Fibroblast of villous mesenchyme (primary cell): ENCODE data around the gene CYP2D6. TPM values are rescaled to one million over a fixed set of nuclear protein-coding genes. Genes with fewer than 3 reads are reported as not detected.
"Not testable (repeated sequence)": the region's sequence is repeated elsewhere in the genome, so short reads cannot be mapped to it uniquely, and the experiment has no call there.

ENCODE experiments used
- DNase-seq: peaks from one replicate; pipeline ENCODE4 v3.0.0-alpha.2; 2010; ENCODE audit warnings: low read depth
- H3K4me3 ChIP-seq: 2 replicates; pipeline ENCODE4 v1.5.1; 2011; ENCODE audit warnings: low read depth, mild to moderate bottlenecking, low read length
- total RNA-seq: library from RNA; depleted of rRNA; stranded (reverse); fragments of >200 nt; gene quantifications from 2 replicates; pipeline ENCODE4 v1.2.3, GENCODE V29; 2012
- TF ChIP-seq, protein P1 (sequence below): IDR thresholded peaks from 2 replicates; pipeline ENCODE4 v1.5.1; 2012; ENCODE audit warnings: low read depth, mild to moderate bottlenecking, low read length; ENCODE audit not compliant: insufficient read depth

The CYP2D6 gene
- total RNA-seq, 1 donor = under 0.01 TPM

DNA sequence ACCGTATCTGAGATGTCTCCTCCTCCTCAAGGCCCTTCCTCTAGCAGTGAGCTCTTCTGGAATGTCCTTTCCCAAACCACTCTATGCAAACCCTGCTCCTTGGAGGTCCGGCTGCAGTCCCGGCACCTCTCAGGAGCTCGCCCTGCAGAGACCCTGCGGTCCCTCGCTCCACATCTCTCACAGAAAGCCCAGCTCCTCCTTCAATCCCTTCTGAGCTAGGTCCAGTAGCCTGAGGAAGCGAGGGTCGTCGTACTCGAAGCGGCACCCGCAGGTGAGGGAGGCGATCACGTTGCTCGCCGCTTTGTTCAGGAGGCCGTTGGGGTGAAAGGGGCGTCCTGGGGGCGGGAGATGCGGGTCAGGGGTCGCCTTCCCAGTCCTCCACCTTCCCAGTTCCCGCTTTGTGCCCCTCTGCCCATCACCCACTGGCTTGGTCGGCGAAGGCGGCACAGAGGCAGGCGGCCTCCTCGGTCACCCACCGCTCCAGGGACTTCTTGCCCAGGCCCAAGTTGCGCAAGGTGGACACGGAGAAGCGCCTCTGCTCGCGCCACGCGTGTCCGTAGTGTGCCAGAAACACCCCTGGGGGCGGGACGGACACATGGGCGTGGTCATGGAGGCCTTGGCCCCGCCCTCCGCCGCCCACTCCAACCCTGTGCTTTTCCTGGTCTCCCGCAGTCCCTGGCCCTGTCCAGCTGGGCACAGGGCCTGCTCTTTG is 21.5 kb upstream of the CYP2D6 start:
- no peak for DNase-seq
- TF ChIP-seq, protein P1, sequence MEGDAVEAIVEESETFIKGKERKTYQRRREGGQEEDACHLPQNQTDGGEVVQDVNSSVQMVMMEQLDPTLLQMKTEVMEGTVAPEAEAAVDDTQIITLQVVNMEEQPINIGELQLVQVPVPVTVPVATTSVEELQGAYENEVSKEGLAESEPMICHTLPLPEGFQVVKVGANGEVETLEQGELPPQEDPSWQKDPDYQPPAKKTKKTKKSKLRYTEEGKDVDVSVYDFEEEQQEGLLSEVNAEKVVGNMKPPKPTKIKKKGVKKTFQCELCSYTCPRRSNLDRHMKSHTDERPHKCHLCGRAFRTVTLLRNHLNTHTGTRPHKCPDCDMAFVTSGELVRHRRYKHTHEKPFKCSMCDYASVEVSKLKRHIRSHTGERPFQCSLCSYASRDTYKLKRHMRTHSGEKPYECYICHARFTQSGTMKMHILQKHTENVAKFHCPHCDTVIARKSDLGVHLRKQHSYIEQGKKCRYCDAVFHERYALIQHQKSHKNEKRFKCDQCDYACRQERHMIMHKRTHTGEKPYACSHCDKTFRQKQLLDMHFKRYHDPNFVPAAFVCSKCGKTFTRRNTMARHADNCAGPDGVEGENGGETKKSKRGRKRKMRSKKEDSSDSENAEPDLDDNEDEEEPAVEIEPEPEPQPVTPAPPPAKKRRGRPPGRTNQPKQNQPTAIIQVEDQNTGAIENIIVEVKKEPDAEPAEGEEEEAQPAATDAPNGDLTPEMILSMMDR = no peak
- peak overlapping the region; percentile 18 for H3K4me3 ChIP-seq

DNA sequence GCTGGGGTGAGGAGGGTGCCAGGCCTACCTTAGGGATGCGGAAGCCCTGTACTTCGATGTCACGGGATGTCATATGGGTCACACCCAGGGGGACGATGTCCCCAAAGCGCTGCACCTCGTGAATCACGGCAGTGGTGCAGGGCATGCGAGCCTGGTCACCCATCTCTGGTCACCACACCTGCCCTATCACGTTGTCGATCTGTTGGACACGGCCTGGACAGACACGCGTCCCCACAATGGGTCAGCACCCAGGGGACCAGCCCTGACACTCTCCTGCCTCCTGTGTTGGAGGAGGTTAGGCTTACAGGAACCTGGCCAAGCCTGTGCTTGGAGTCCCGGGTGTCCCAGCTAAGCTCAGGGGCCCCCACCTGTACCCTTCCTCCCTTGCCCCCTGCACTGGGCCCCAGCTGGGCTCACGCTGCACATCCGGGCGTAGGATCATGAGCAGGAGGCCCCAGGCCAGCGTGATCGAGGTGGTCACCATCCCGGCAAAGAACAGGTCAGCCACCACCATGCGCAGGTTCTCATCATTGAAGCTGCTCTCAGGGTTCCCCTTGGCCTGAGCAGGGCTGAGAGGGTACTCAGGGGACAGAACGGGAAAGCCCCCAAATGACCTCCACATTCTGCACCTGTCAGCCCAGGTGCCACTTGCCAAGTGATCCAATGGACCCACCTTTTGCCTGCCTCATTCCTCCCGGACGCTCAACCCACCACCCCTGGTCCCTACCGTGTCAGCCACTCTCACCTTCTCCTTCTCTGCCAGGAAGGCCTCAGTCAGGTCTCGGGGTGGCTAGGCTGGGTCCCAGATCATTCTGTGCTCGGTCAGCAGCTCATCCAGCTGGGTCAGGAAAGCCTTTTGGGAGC is 20.3 kb upstream of the CYP2D6 start:
- TF ChIP-seq, protein P1 = no peak

DNA sequence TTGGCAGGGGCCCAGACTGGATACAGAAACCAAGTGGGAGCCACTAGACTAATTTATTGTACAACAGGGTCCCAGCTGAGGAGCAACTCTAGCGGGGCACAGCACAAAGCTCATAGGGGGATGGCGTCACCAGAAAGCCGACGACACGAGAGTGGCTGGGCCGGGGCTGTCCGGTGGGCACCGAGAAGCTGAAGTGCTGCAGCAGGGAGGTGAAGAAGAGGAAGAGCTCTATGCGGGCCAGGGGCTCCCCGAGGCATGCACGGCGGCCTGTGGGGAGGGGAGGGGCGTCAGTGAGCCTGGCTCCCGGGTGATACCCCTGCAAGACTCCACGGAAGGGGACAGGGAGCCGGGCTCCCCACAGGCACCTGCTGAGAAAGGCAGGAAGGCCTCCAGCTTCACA is 19.2 kb upstream of the CYP2D6 start:
- H3K4me3 ChIP-seq, DNase-seq: not testable (repeated sequence)

More for the DNA sequence above, 20.3 kb upstream of the CYP2D6 start:
- H3K4me3 ChIP-seq = no peak overlapping the region
- DNase-seq = no peak

DNA sequence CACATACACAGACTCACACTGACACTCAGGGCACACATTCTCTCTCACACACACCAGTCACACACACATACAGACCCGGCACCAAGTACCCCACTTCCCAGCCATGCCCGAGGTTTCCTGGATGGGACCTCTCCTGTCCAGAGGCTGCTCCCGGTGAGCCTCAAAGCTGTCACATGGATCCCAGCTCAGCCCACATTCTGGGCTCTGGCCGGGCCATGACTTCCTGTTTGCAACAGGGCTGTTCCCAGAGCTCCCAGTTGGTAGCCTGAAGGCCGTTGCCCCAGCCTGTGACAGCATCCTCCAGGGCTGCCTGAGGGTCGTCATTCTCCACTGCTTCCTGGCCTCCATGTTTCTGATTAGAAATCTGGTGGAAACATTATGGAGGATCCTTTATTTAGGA is 14.6 kb upstream of the CYP2D6 start:
- DNase-seq = no peak
- H3K4me3 ChIP-seq = no peak overlapping the region
- TF ChIP-seq, protein P1 = no peak

DNA sequence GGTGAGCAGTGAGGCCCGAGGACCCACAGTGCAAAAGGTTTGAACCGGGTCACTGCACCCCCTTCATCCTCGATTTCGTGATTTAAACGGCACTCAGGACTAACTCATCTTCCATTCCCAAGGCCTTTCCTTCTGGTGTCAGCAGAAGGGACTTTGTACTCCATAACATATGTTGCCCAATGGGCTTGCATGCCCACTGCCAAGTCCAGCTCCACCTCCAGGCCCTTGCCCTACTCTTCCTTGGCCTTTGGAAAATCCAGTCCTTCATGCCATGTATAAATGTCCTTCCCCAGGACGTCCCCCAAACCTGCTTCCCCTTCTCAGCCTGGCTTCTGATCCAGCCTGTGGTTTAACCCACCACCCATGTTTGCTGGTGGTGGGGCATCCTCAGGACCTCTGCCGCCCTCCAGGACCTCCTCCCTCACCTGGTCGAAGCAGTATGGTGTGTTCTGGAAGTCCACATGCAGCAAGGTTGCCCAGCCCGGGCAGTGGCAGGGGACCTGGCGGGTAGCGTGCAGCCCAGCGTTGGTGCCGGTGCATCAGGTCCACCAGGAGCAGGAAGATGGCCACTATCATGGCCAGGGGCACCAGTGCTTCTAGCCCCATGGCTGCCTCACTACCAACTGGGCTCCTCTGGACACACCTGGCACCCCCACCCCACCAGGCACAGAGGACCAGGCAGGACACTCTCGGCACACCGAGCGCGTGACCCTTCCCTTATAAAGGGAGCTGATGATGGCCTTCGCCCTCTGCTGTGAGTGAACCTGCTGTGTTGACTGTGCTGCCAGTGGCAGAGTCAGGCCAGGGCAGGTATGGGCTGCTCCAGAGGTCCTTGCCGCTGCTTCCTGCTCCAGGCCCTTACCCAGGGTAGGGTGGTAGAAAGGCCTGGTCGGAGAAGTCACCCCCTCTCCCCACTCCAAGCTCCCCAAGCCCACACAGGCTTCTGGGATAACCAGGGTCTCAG is 13.5 kb upstream of the CYP2D6 start:
- H3K4me3 ChIP-seq, DNase-seq: not testable (repeated sequence)

DNA sequence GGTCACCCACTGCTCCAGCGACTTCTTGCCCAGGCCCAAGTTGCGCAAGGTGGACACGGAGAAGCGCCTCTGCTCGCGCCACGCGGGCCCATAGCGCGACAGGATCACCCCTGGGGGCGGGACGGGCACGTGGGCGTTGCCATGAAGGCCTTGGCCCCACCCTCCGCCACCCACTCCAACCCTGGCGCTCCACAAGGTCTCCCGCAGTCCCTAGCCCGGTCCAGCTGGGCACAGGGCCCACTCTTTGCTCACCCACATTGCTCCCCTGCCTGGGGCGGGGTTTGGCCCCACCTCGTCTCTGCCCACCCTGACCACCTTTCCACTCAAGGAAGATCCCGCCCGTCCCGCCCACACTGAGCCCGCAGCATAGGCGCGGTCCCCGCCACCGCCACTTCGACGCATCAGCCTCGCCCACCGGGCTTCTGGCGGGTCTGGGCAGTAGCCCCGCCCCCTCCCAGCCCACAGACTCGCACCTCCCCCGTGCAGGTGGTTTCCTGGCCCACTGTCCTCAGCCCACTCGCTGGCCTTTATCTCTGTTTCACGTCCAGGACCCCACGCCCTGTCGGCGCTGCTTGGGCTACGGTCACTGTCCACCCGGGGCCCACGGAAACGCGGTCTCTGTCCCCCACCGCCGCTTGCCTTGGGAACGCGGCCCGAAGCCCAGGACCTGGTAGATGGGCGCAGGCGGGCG is 12.3 kb upstream of the CYP2D6 start:
- TF ChIP-seq, protein P1 = no peak
- DNase-seq = no peak
- H3K4me3 ChIP-seq = no peak overlapping the region

DNA sequence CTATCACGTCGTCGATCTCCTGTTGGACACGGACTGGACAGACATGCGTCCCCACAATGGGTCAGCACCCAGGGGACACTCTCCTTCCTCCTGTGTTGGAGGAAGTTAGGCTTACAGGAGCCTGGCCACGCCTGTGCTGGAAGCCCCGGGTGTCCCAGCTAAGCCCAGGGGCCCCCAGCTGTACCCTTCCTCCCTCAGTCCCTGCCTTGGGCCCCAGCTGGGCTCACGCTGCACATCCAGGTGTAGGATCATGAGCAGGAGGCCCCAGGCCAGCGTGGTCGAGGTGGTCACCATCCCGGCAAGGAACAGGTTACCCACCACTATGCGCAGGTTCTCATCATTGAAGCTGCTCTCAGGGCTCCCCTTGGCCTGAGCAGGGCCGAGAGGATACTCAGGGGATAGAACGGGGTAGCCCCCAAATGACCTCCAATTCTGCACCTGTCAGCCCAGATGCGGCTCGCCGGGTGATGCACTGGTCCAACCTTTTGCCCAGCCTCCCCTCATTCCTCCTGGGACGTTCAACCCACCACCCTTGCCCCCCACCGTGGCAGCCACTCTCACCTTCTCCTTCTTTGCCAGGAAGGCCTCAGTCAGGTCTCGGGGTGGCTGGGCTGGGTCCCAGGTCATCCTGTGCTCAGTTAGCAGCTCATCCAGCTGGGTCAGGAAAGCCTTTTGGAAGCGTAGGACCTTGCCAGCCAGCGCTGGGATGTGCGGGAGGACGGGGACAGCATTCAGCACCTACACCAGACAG is 10.9 kb upstream of the CYP2D6 start:
- DNase-seq, H3K4me3 ChIP-seq: not testable (repeated sequence)

DNA sequence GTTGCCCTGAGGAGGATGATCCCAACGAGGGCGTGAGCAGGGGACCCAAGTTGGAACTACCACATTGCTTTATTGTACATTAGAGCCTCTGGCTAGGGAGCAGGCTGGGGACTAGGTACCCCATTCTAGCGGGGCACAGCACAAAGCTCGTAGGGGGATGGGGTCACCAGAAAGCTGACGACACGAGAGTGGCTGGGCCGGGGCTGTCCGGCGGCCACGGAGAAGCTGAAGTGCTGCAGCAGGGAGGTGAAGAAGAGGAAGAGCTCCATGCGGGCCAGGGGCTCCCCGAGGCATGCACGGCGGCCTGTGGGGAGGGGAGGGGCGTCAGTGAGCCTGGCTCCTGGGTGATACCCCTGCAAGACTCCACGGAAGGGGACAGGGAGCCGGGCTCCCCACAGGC is 9.5 kb upstream of the CYP2D6 start:
- not testable (repeated sequence) for DNase-seq, H3K4me3 ChIP-seq

DNA sequence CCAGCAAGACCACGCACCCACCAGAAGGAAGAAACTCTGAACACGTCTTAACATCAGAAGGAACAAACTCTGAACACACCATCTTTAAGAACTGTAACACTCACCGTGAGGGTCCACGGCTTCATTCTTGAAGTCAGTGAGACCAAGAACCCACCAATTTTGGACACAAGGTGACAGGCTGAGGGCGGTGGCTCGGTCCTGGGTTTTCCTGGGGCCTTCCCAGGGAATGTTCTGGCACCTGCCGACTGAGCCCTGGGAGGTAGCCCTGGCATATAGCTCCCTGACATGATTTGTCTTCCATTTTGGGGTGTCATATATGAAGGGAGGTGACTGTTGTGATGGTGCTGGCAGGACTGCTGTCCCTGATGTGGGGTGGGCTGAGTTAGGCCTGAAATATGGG is 8.9 kb upstream of the CYP2D6 start:
- DNase-seq = not testable (repeated sequence)

More for the DNA sequence above, 8.9 kb upstream of the CYP2D6 start:
- H3K4me3 ChIP-seq = not testable (repeated sequence)
